Mesothelial cell of epicardium (in vitro differentiated cells): ENCODE data around the gene TEX26. TPM values are rescaled to one million over a fixed set of nuclear protein-coding genes. Genes with fewer than 3 reads are reported as not detected.
A peak's percentile ranks its signal among the peaks of the same experiment; 100 is the strongest.

Source experiments
- DNase-seq, 2 experiments: peaks; one replicate each; pipeline ENCODE4 v3.0.0; 2021; ENCODE audit warnings: low spot score in 2 of 2; ENCODE audit not compliant: unreplicated experiment in 2 of 2
- H3K27ac Mint-ChIP-seq: 2 replicates; pipeline ENCODE4 v1.8.0; 2021; ENCODE audit warnings: mixed read lengths
- H3K27me3 Mint-ChIP-seq: 2 replicates; pipeline ENCODE4 v1.8.0; 2021; ENCODE audit warnings: low read depth, mixed read lengths
- H3K36me3 Mint-ChIP-seq: 2 replicates; pipeline ENCODE4 v1.8.0; 2021; ENCODE audit warnings: mixed read lengths
- H3K4me1 Mint-ChIP-seq: 2 replicates; pipeline ENCODE4 v1.8.0; 2021; ENCODE audit warnings: mixed read lengths
- H3K4me3 Mint-ChIP-seq: 2 replicates; pipeline ENCODE4 v1.8.0; 2021; ENCODE audit warnings: mild to moderate bottlenecking, moderate library complexity, mixed read lengths
- H3K9me3 Mint-ChIP-seq: 2 replicates; pipeline ENCODE4 v1.8.0; 2021; ENCODE audit warnings: mixed read lengths
- CTCF ChIP-seq: fragments of 200-600 bp; sonication (generic); IDR thresholded peaks from one replicate; pipeline ENCODE4 v1.5.0; 2021; ENCODE audit warnings: antibody characterized with exemption; ENCODE audit not compliant: unreplicated experiment
- total RNA-seq: library from RNA; stranded (reverse); gene quantifications from 3 replicates; pipeline ENCODE4 v1.2.1, GENCODE V29; 2021

TEX26 gene
- total RNA-seq, result not detected in 3 replicates

DNA sequence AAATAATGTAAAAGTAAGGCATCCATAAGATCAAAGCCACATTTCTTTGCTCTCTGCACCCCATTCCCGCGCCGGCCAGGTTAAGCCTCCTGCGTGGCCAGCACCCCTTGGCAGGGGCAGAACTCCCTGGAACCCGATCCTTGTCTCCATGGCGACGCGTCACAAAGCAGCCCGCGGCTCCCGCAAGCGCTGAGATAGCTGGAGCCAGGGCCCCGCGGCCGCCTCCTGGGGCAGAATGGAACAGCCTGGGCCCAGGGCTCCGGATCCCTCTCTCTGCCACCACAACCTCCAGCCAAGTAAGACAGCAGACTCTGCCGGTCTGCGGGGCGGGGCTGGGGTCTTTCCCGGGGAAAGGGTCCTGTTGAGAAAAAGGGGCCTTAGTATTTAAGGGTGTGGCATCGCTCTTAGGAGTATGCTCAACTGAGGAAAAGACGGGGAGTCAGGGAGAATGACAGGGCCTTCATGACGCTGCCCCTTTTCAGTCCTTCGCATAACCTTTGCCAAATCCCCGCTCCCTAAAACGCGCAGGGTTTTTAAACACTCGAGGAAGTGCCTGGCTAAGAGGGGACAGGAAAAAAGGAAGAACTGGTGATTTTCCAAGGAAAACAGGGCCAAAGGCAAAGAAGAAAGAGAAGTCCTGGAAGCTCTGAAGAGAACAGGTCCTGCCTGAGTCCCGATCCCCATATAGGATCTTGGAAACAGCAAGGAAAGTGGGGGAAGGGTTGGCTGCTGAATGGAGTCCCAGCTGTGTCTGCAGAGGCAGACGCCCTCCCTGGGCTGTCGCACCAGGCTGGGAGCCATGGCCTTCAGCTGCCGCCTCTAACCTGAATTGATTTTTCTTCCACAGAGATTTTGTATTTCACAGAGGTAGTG lies at the start of gene TEX26:
Gene TEX26, plus strand, starts transcription at position 176 of the 873 bp plus-strand sequence. Its CDS starts 60 bp downstream, at position 236.
- Mint-ChIP-seq H3K27me3 (peaks cover 3% of the 10 kb centered on the region), H3K4me3 (peak within 1 kb of the TSS; percentile 50), H3K36me3 (no peaks in the 10 kb centered on the region), H3K27ac (peak within 1 kb of the TSS; percentile 2), H3K9me3 (peaks cover 4% of the 10 kb centered on the region), H3K4me1 (peaks cover 50% of the 10 kb centered on the region)
- TF ChIP-seq CTCF, result no peak
- peak in 1 of 2 experiments; percentile 56 for DNase-seq

- peaks cover 1% of the 10 kb centered on the region for H3K36me3 Mint-ChIP-seq
- H3K4me1 Mint-ChIP-seq, result peaks cover 54% of the 10 kb centered on the region
- H3K9me3 Mint-ChIP-seq, result peaks cover 7% of the 10 kb centered on the region
- H3K27me3 Mint-ChIP-seq, result no peaks in the 10 kb centered on the region
- no peak overlapping the region for H3K4me3 Mint-ChIP-seq
- DNase-seq, result no peak
- peak overlapping the region; percentile 94 for H3K27ac Mint-ChIP-seq
- TF ChIP-seq CTCF, result no peak
Measured at GRCh38 chr13:30882996-30883766, 49.3 kb upstream of the TEX26 start.

GRCh38 chr13:30884543-30884942 lies 47.9 kb upstream of the TEX26 start:
- no peak overlapping the region for H3K27ac Mint-ChIP-seq
- H3K36me3 Mint-ChIP-seq, result peaks cover 1% of the 10 kb centered on the region
- no peak for DNase-seq
- H3K27me3 Mint-ChIP-seq, result no peaks in the 10 kb centered on the region
- H3K4me1 Mint-ChIP-seq, result peaks cover 53% of the 10 kb centered on the region
- peaks cover 9% of the 10 kb centered on the region for H3K9me3 Mint-ChIP-seq
- H3K4me3 Mint-ChIP-seq, result no peak overlapping the region
- TF ChIP-seq CTCF, result no peak

- Mint-ChIP-seq H3K27me3 (no peaks in the 10 kb centered on the region), H3K4me3 (no peak overlapping the region)
Measured at GRCh38 chr13:30889196-30889690, 43.2 kb upstream of the TEX26 start.

GRCh38 chr13:30892966-30893365 lies 39.5 kb upstream of the TEX26 start:
- peaks cover 10% of the 10 kb centered on the region for H3K9me3 Mint-ChIP-seq
- peaks cover 33% of the 10 kb centered on the region for H3K4me1 Mint-ChIP-seq
- no peak overlapping the region for H3K4me3 Mint-ChIP-seq
- TF ChIP-seq CTCF, result peak; percentile 62
- H3K27ac Mint-ChIP-seq, result peak overlapping the region; percentile 87
- no peaks in the 10 kb centered on the region for H3K27me3 Mint-ChIP-seq
- DNase-seq, result peak; percentile 57 to 81
- peaks cover 2% of the 10 kb centered on the region for H3K36me3 Mint-ChIP-seq

More at GRCh38 chr13:30889196-30889690, 43.2 kb upstream of the TEX26 start:
- Mint-ChIP-seq H3K36me3 (peaks cover 1% of the 10 kb centered on the region), H3K4me1 (peaks cover 31% of the 10 kb centered on the region), H3K27ac (no peak overlapping the region), H3K9me3 (peaks cover 17% of the 10 kb centered on the region)
- DNase-seq, result no peak
- no peak for TF ChIP-seq CTCF
